ENCODE measurements around the gene BAG1. TPM values are rescaled to one million over a fixed set of nuclear protein-coding genes. Genes with fewer than 3 reads are reported as not detected.

The BAG1 gene
- total RNA-seq, 1 experiment from 2014 or later: 51.2 TPM

- Histone ChIP-seq H3K4me3 (ENCODE audit: low read depth, low read length) (no peak overlapping the region), H3K27me3 (replicated peaks; ENCODE audit: control insufficient read depth, insufficient read depth, low read length) (no peaks in the 10 kb centered on the region), H3K36me3 (ENCODE audit: control insufficient read depth, insufficient read depth, low read length) (no peaks in the 10 kb centered on the region; the same call in 1 of the 2 replicates), H3K9me3 (no peaks in the 10 kb centered on the region), H3K4me1 (peaks cover 17% of the 10 kb centered on the region; the same call in 1 of the 2 replicates)
- H3K36me3 Mint-ChIP-seq (ENCODE audit: insufficient read depth, unreplicated experiment): peaks cover 75% of the 10 kb centered on the region
- H3K27ac Mint-ChIP-seq (ENCODE audit: unreplicated experiment): no peak overlapping the region
- intact Hi-C loops (cut with micrococcal nuclease; ENCODE audit: unreplicated experiment): no loop called here
- no peaks in the 10 kb centered on the region for H3K27me3 Mint-ChIP-seq (ENCODE audit: insufficient read depth, unreplicated experiment)
- BruUV-seq (replicated peaks): no TSS peak
- H3K4me3 Mint-ChIP-seq (ENCODE audit: unreplicated experiment): no peak overlapping the region
- peaks cover 25% of the 10 kb centered on the region for H3K4me1 Mint-ChIP-seq (ENCODE audit: low read depth, unreplicated experiment)
- POLR2A ChIA-PET: no interaction called here
- CTCF ChIA-PET: no interaction called here
- no peak for DNase-seq
- TF ChIP-seq CTCF (IDR thresholded peaks at IDR 0.05; ENCODE audit: insufficient read depth in 1 of 2, low read depth in 1 of 2, low read length in 1 of 2, severe bottlenecking in 1 of 2, unreplicated experiment in 1 of 2): no peak
- no peaks in the 10 kb centered on the region for H3K9me3 Mint-ChIP-seq (ENCODE audit: unreplicated experiment)
Measured at GRCh38 chr9:33295571-33295970, 31.1 kb upstream of the BAG1 start.

GRCh38 chr9:33294670-33295432 lies 30.3 kb upstream of the BAG1 start:
- no peaks in the 10 kb centered on the region; the same call in 1 of the 2 replicates for H3K36me3 ChIP-seq (ENCODE audit: control insufficient read depth, insufficient read depth, low read length)
- H3K9me3 Mint-ChIP-seq (ENCODE audit: unreplicated experiment): no peaks in the 10 kb centered on the region

GRCh38 chr9:33293782-33294181 lies 29.3 kb upstream of the BAG1 start:
- ChIA-PET CTCF (no interaction called here), POLR2A (no interaction called here)
- H3K4me1 Mint-ChIP-seq (ENCODE audit: low read depth, unreplicated experiment): peaks cover 25% of the 10 kb centered on the region
- intact Hi-C loops (cut with micrococcal nuclease; ENCODE audit: unreplicated experiment): no loop called here
- no TSS peak for BruUV-seq (replicated peaks)
- no peak overlapping the region for H3K27ac Mint-ChIP-seq (ENCODE audit: unreplicated experiment)
- H3K36me3 Mint-ChIP-seq (ENCODE audit: insufficient read depth, unreplicated experiment): peaks cover 68% of the 10 kb centered on the region
- TF ChIP-seq CTCF (IDR thresholded peaks at IDR 0.05; ENCODE audit: insufficient read depth in 1 of 2, low read depth in 1 of 2, low read length in 1 of 2, severe bottlenecking in 1 of 2, unreplicated experiment in 1 of 2): no peak
- H3K9me3 Mint-ChIP-seq (ENCODE audit: unreplicated experiment): no peaks in the 10 kb centered on the region
- Histone ChIP-seq H3K27me3 (replicated peaks; ENCODE audit: control insufficient read depth, insufficient read depth, low read length) (no peaks in the 10 kb centered on the region), H3K4me3 (ENCODE audit: low read depth, low read length) (no peak overlapping the region), H3K9me3 (no peaks in the 10 kb centered on the region), H3K4me1 (peaks cover 17% of the 10 kb centered on the region; the same call in 1 of the 2 replicates), H3K36me3 (ENCODE audit: control insufficient read depth, insufficient read depth, low read length) (no peaks in the 10 kb centered on the region; the same call in 1 of the 2 replicates)
- H3K4me3 Mint-ChIP-seq (ENCODE audit: unreplicated experiment): no peak overlapping the region
- DNase-seq: no peak
- H3K27me3 Mint-ChIP-seq (ENCODE audit: insufficient read depth, unreplicated experiment): no peaks in the 10 kb centered on the region

More at GRCh38 chr9:33294670-33295432, 30.3 kb upstream of the BAG1 start:
- Mint-ChIP-seq H3K27me3 (ENCODE audit: insufficient read depth, unreplicated experiment) (no peaks in the 10 kb centered on the region), H3K4me3 (ENCODE audit: unreplicated experiment) (no peak overlapping the region), H3K4me1 (ENCODE audit: low read depth, unreplicated experiment) (peaks cover 25% of the 10 kb centered on the region), H3K36me3 (ENCODE audit: insufficient read depth, unreplicated experiment) (peaks cover 79% of the 10 kb centered on the region), H3K27ac (ENCODE audit: unreplicated experiment) (no peak overlapping the region)
- H3K4me3 ChIP-seq (ENCODE audit: low read depth, low read length): no peak overlapping the region
- no peaks in the 10 kb centered on the region for H3K9me3 ChIP-seq
- ChIA-PET CTCF (no interaction called here), POLR2A (no interaction called here)
- no peak for DNase-seq
- intact Hi-C loops (cut with micrococcal nuclease; ENCODE audit: unreplicated experiment): no loop called here
- no TSS peak for BruUV-seq (replicated peaks)
- H3K4me1 ChIP-seq: peaks cover 17% of the 10 kb centered on the region; the same call in 1 of the 2 replicates
- TF ChIP-seq CTCF (IDR thresholded peaks at IDR 0.05; ENCODE audit: insufficient read depth in 1 of 2, low read depth in 1 of 2, low read length in 1 of 2, severe bottlenecking in 1 of 2, unreplicated experiment in 1 of 2): no peak
- no peaks in the 10 kb centered on the region for H3K27me3 ChIP-seq (replicated peaks; ENCODE audit: control insufficient read depth, insufficient read depth, low read length)

All from Caco-2 (cell line).